AG09309 (cell line): Measurements from ENCODE around the gene NUMBL.

Source experiments
- DNase-seq: peaks from one replicate; pipeline ENCODE4 v3.0.0-alpha.2; 2010; ENCODE audit warnings: low read depth
- H3K4me3 ChIP-seq: 2 replicates; pipeline ENCODE4 v1.5.1; 2011; ENCODE audit warnings: mild to moderate bottlenecking, low read depth, low read length, moderate library complexity; ENCODE audit not compliant: control insufficient read depth
- CTCF ChIP-seq: IDR thresholded peaks from 2 replicates; pipeline ENCODE4 v1.5.1; 2011; ENCODE audit warnings: mild to moderate bottlenecking, low read depth, low read length, inconsistent platforms; ENCODE audit not compliant: insufficient read depth, control insufficient read depth; ENCODE audit errors: missing control alignments

The NUMBL gene

GRCh38 chr19:40718774-40719391, 28.4 kb upstream of the NUMBL start:
- TF ChIP-seq CTCF: no peak

GRCh38 chr19:40717880-40718773, 27.7 kb upstream of the NUMBL start:
- no peak for DNase-seq
- peak overlapping the region; percentile 89 for H3K4me3 ChIP-seq
- TF ChIP-seq CTCF: no peak

More at GRCh38 chr19:40718774-40719391, 28.4 kb upstream of the NUMBL start:
- DNase-seq: no peak
- peak overlapping the region; percentile 89 for H3K4me3 ChIP-seq

- TF ChIP-seq CTCF: no peak
- DNase-seq: no peak
- peak overlapping the region; percentile 89 for H3K4me3 ChIP-seq
Observed at GRCh38 chr19:40717325-40717879, 27.0 kb upstream of the NUMBL start.

GRCh38 chr19:40716482-40717324, 26.3 kb upstream of the NUMBL start, which contains the start of the genes COQ8B and ITPKC:
Gene COQ8B (minus strand): TSS chr19:40716886. CDS start chr19:40714632, 2,254 bp downstream.
Gene ITPKC (plus strand): TSS chr19:40717112. CDS start chr19:40717136, 24 bp downstream.
- TF ChIP-seq CTCF: no peak
- DNase-seq: peak; percentile 82
- peak within 1 kb of the TSS; percentile 89 for H3K4me3 ChIP-seq

GRCh38 chr19:40716031-40716481, 25.6 kb upstream of the NUMBL start:
- TF ChIP-seq CTCF: no peak
- no peak for DNase-seq
- peak overlapping the region; percentile 89 for H3K4me3 ChIP-seq
